NK-92 (cell line): Measurements from ENCODE around the gene COX10.

Experiments used
- DNase-seq: peaks from one replicate; lab custom pipeline; 2025; ENCODE audit not compliant: unreplicated experiment; lab: John Stamatoyannopoulos, UW

Gene COX10

GRCh38 chr17:14068542-14069250, 608 bp upstream of the COX10 start:
- no peak for DNase-seq

- no peak for DNase-seq
These were observed 1.2 kb downstream of the COX10 start for GRCh38 chr17:14070344-14070984.

- DNase-seq = no peak
These were observed 3.6 kb downstream of the COX10 start for GRCh38 chr17:14072881-14073280.

GRCh38 chr17:14078027-14078426, 8.7 kb downstream of the COX10 start:
- no peak for DNase-seq

GRCh38 chr17:14080847-14081251, 11.5 kb downstream of the COX10 start:
- DNase-seq = no peak

- DNase-seq = no peak
These were observed 13.5 kb downstream of the COX10 start for GRCh38 chr17:14082848-14083247.

- no peak for DNase-seq
These were observed 15.7 kb downstream of the COX10 start for GRCh38 chr17:14084955-14085354.

- no peak for DNase-seq
These were observed 16.9 kb downstream of the COX10 start for GRCh38 chr17:14086189-14086588.

- DNase-seq = no peak
These were observed 19.9 kb downstream of the COX10 start for GRCh38 chr17:14089179-14089578.

GRCh38 chr17:14091367-14091766, 22.1 kb downstream of the COX10 start:
- DNase-seq = no peak

GRCh38 chr17:14092808-14093207, 23.5 kb downstream of the COX10 start:
- no peak for DNase-seq

GRCh38 chr17:14094676-14095601, 25.6 kb downstream of the COX10 start:
- DNase-seq = no peak

GRCh38 chr17:14095631-14096030, 26.3 kb downstream of the COX10 start:
- DNase-seq = no peak

- DNase-seq = no peak
These were observed 28.9 kb downstream of the COX10 start for GRCh38 chr17:14098246-14098645.

- DNase-seq = no peak
These were observed 32.7 kb downstream of the COX10 start for GRCh38 chr17:14101976-14102375.

GRCh38 chr17:14103836-14104235, 34.5 kb downstream of the COX10 start:
- no peak for DNase-seq

- DNase-seq = no peak
These were observed 35.4 kb downstream of the COX10 start for GRCh38 chr17:14104734-14105133.

GRCh38 chr17:14107889-14108288, 38.6 kb downstream of the COX10 start:
- no peak for DNase-seq

GRCh38 chr17:14112407-14112806, 43.1 kb downstream of the COX10 start:
- DNase-seq = no peak

- no peak for DNase-seq
These were observed 43.8 kb downstream of the COX10 start for GRCh38 chr17:14113137-14113536.

- no peak for DNase-seq
These were observed 47.1 kb downstream of the COX10 start for GRCh38 chr17:14116263-14117024.
